Muscle layer of colon (tissue), 2 donors: ENCODE measurements around the gene SP3.

Experiments
- H3K27ac ChIP-seq: one replicate; pipeline ENCODE4 v1.7.0; 2013; ENCODE audit warnings: low read depth, mild to moderate bottlenecking, low read length, moderate library complexity
- H3K27me3 ChIP-seq, 2 donors: one replicate each; pipeline ENCODE4 v1.7.0; 2013; ENCODE audit warnings: low read length in 2 of 2, mild to moderate bottlenecking in 2 of 2; ENCODE audit not compliant: insufficient read depth in 2 of 2, control insufficient read depth in 1 of 2
- H3K36me3 ChIP-seq: one replicate; pipeline ENCODE4 v1.7.0; 2013; ENCODE audit warnings: mild to moderate bottlenecking, low read length; ENCODE audit not compliant: insufficient read depth
- H3K4me1 ChIP-seq: one replicate; pipeline ENCODE4 v1.7.0; 2013; ENCODE audit warnings: mild to moderate bottlenecking, low read length; ENCODE audit not compliant: insufficient read depth
- H3K4me3 ChIP-seq, 2 donors: one replicate each; pipeline ENCODE4 v1.7.0; 2013; ENCODE audit warnings: low read length in 2 of 2, low read depth in 1 of 2, mild to moderate bottlenecking in 1 of 2, moderate library complexity in 1 of 2
- H3K9ac ChIP-seq: one replicate; pipeline ENCODE4 v1.7.0; 2013; ENCODE audit warnings: low read length
- H3K9me3 ChIP-seq: one replicate; pipeline ENCODE4 v1.7.0; 2013; ENCODE audit warnings: mild to moderate bottlenecking, low read length
- donor health status: abdominal sarcoma.
- donor health status: Adenocarcinoma of cecum.

SP3 gene

GRCh38 chr2:173993459-173993858 lies 28.3 kb upstream of the SP3 start:
- no peaks in the 10 kb centered on the region for H3K27me3 ChIP-seq
- H3K4me3 ChIP-seq: no peak overlapping the region
- H3K4me1 ChIP-seq: peaks cover 53% of the 10 kb centered on the region

GRCh38 chr2:173991856-173992588 lies 26.8 kb upstream of the SP3 start:
- H3K27ac ChIP-seq: no peak overlapping the region
- no peaks in the 10 kb centered on the region for H3K27me3 ChIP-seq
- H3K36me3 ChIP-seq: no peaks in the 10 kb centered on the region
- no peaks in the 10 kb centered on the region for H3K9me3 ChIP-seq
- peak overlapping the region; percentile 13 for H3K9ac ChIP-seq
- peaks cover 40% of the 10 kb centered on the region for H3K4me1 ChIP-seq
- peak overlapping the region in 1 of 2 donors; percentile 43 for H3K4me3 ChIP-seq

More at GRCh38 chr2:173993459-173993858, 28.3 kb upstream of the SP3 start:
- Histone ChIP-seq H3K9ac (no peak overlapping the region), H3K9me3 (no peaks in the 10 kb centered on the region), H3K36me3 (no peaks in the 10 kb centered on the region), H3K27ac (no peak overlapping the region)

- no peaks in the 10 kb centered on the region for H3K9me3 ChIP-seq
- peak overlapping the region in 1 of 2 donors; percentile 43 for H3K4me3 ChIP-seq
- peak overlapping the region; percentile 66 for H3K27ac ChIP-seq
- peak overlapping the region; percentile 13 for H3K9ac ChIP-seq
- no peaks in the 10 kb centered on the region for H3K36me3 ChIP-seq
- no peaks in the 10 kb centered on the region for H3K27me3 ChIP-seq
- peaks cover 39% of the 10 kb centered on the region for H3K4me1 ChIP-seq
These were observed 26.0 kb upstream of the SP3 start for GRCh38 chr2:173990970-173991819.

GRCh38 chr2:173990245-173990644 lies 25.1 kb upstream of the SP3 start:
- H3K4me1 ChIP-seq: peaks cover 39% of the 10 kb centered on the region
- no peak overlapping the region for H3K9ac ChIP-seq
- H3K4me3 ChIP-seq: no peak overlapping the region

GRCh38 chr2:173989884-173990215 lies 24.7 kb upstream of the SP3 start:
- Histone ChIP-seq H3K4me3 (no peak overlapping the region), H3K27ac (peak overlapping the region; percentile 66), H3K4me1 (peaks cover 39% of the 10 kb centered on the region)

More at GRCh38 chr2:173990245-173990644, 25.1 kb upstream of the SP3 start:
- Histone ChIP-seq H3K36me3 (no peaks in the 10 kb centered on the region), H3K27ac (peak overlapping the region; percentile 66), H3K27me3 (no peaks in the 10 kb centered on the region), H3K9me3 (no peaks in the 10 kb centered on the region)

GRCh38 chr2:173989160-173989883 lies 24.1 kb upstream of the SP3 start:
- H3K9ac ChIP-seq: no peak overlapping the region
- H3K9me3 ChIP-seq: no peaks in the 10 kb centered on the region
- peaks cover 39% of the 10 kb centered on the region for H3K4me1 ChIP-seq
- H3K4me3 ChIP-seq: no peak overlapping the region
- no peak overlapping the region for H3K27ac ChIP-seq
- no peaks in the 10 kb centered on the region for H3K36me3 ChIP-seq
- no peaks in the 10 kb centered on the region for H3K27me3 ChIP-seq

More at GRCh38 chr2:173989884-173990215, 24.7 kb upstream of the SP3 start:
- H3K9ac ChIP-seq: no peak overlapping the region
- no peaks in the 10 kb centered on the region for H3K27me3 ChIP-seq
- no peaks in the 10 kb centered on the region for H3K9me3 ChIP-seq
- no peaks in the 10 kb centered on the region for H3K36me3 ChIP-seq

GRCh38 chr2:173986805-173987204 lies 21.6 kb upstream of the SP3 start:
- H3K4me1 ChIP-seq: peaks cover 35% of the 10 kb centered on the region
- H3K27ac ChIP-seq: no peak overlapping the region
- H3K9ac ChIP-seq: no peak overlapping the region

GRCh38 chr2:173985605-173985992 lies 20.4 kb upstream of the SP3 start:
- Histone ChIP-seq H3K4me1 (peaks cover 22% of the 10 kb centered on the region), H3K9ac (no peak overlapping the region), H3K27me3 (no peaks in the 10 kb centered on the region), H3K36me3 (no peaks in the 10 kb centered on the region), H3K4me3 (no peak overlapping the region), H3K9me3 (no peaks in the 10 kb centered on the region), H3K27ac (no peak overlapping the region)

More at GRCh38 chr2:173986805-173987204, 21.6 kb upstream of the SP3 start:
- no peaks in the 10 kb centered on the region for H3K27me3 ChIP-seq
- H3K9me3 ChIP-seq: no peaks in the 10 kb centered on the region
- H3K4me3 ChIP-seq: no peak overlapping the region
- H3K36me3 ChIP-seq: no peaks in the 10 kb centered on the region

- Histone ChIP-seq H3K4me1 (peaks cover 17% of the 10 kb centered on the region), H3K9me3 (no peaks in the 10 kb centered on the region), H3K9ac (no peak overlapping the region), H3K4me3 (no peak overlapping the region), H3K27ac (peak overlapping the region; percentile 3), H3K36me3 (no peaks in the 10 kb centered on the region), H3K27me3 (no peaks in the 10 kb centered on the region)
These were observed 19.9 kb upstream of the SP3 start for GRCh38 chr2:173984866-173985604.

GRCh38 chr2:173983391-173983871 lies 18.3 kb upstream of the SP3 start:
- no peak overlapping the region for H3K27ac ChIP-seq
- no peaks in the 10 kb centered on the region for H3K27me3 ChIP-seq
- H3K9ac ChIP-seq: no peak overlapping the region

More at GRCh38 chr2:173983391-173983871, 18.3 kb upstream of the SP3 start:
- Histone ChIP-seq H3K4me3 (no peak overlapping the region), H3K36me3 (no peaks in the 10 kb centered on the region), H3K4me1 (peaks cover 8% of the 10 kb centered on the region), H3K9me3 (no peaks in the 10 kb centered on the region)
